Measurements from ENCODE around the gene ATP2A1. TPM values are rescaled to one million over a fixed set of nuclear protein-coding genes. Genes with fewer than 3 reads are reported as not detected.

Gene ATP2A1
- total and polyA plus RNA-seq, 7 donors, result 0.36 to 1.6 (median 0.85) TPM; not detected in 3

DNA sequence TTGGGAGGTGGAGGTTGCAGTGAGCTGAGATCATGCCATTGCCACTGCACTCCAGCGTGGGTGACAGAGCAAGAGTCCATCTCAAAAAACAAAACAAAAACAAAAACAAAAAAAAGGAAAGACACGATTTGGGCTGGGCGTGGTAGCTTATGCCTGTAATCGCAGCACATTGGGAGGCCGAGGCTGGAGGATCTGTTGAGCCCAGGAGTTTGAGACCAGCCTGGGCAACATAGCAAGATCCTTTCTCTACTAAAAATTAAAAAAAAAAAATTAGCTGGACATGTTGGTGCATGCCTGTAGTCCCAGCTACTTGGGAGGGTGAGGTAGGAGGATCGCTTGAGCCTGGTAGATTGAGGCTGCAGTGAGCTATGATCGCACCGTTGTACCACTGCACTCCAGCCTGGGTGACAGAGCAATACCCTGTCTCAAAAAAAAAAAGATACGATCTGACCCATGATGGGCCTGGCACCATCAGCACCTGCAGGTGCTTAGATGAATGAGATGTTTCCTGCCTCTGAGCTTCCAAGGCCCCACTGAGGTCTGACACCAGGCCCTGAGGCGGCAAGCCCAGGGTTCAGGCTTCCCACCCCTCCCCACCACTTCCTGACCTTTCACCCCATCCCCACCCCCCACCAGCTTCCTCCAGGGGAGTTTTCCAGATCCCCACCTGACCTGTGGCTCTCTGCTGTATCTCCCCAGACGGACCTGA, 21.7 kb downstream of the ATP2A1 start:
- Histone ChIP-seq H3K4me1 (no peaks in the 10 kb centered on the region), H3K9me3 (no peaks in the 10 kb centered on the region), H3K36me3 (peaks cover 0 to 9% (median 2%) of the 10 kb centered on the region in 4 donors), H3K4me3 (no peak overlapping the region), H3K27ac (no peak overlapping the region), H3K27me3 (no peaks in the 10 kb centered on the region)
- no peak for DNase-seq
- WGBS, 2 donors, result 89 to 92% methylated on average over 11 of the region's 11 CpGs
- TF ChIP-seq EP300 (IDR thresholded peaks at IDR 0.05) (no peak), POLR2AphosphoS5 (IDR thresholded peaks at IDR 0.05) (no peak), POLR2A (IDR thresholded peaks at IDR 0.05) (no peak)
- TF ChIP-seq, protein P1, sequence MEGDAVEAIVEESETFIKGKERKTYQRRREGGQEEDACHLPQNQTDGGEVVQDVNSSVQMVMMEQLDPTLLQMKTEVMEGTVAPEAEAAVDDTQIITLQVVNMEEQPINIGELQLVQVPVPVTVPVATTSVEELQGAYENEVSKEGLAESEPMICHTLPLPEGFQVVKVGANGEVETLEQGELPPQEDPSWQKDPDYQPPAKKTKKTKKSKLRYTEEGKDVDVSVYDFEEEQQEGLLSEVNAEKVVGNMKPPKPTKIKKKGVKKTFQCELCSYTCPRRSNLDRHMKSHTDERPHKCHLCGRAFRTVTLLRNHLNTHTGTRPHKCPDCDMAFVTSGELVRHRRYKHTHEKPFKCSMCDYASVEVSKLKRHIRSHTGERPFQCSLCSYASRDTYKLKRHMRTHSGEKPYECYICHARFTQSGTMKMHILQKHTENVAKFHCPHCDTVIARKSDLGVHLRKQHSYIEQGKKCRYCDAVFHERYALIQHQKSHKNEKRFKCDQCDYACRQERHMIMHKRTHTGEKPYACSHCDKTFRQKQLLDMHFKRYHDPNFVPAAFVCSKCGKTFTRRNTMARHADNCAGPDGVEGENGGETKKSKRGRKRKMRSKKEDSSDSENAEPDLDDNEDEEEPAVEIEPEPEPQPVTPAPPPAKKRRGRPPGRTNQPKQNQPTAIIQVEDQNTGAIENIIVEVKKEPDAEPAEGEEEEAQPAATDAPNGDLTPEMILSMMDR (IDR thresholded peaks at IDR 0.05), result no peak
- intact Hi-C loops (cut with DNase I), result no loop called here

DNA sequence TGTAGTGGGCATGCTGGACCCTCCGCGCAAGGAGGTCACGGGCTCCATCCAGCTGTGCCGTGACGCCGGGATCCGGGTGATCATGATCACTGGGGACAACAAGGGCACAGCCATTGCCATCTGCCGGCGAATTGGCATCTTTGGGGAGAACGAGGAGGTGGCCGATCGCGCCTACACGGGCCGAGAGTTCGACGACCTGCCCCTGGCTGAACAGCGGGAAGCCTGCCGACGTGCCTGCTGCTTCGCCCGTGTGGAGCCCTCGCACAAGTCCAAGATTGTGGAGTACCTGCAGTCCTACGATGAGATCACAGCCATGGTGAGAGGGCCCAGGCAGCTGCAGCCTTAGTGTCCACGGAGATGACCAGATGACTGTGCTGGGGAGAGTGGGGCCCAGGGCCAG, 22.3 kb downstream of the ATP2A1 start:
- intact Hi-C loops (cut with DNase I), result no loop called here
- H3K4me3 ChIP-seq, result no peak overlapping the region
- 95 to 96% methylated on average over 25 of the region's 25 CpGs for WGBS, 2 donors
- no peaks in the 10 kb centered on the region for H3K4me1 ChIP-seq
- H3K36me3 ChIP-seq, result peaks cover 0 to 14% (median 4%) of the 10 kb centered on the region in 4 donors
- H3K27ac ChIP-seq, result no peak overlapping the region
- DNase-seq, result no peak
- TF ChIP-seq, protein P1 (IDR thresholded peaks at IDR 0.05), result no peak
- TF ChIP-seq POLR2AphosphoS5 (IDR thresholded peaks at IDR 0.05), result no peak
- no peak for TF ChIP-seq POLR2A (IDR thresholded peaks at IDR 0.05)
- no peak for TF ChIP-seq EP300 (IDR thresholded peaks at IDR 0.05)
- H3K27me3 ChIP-seq, result no peaks in the 10 kb centered on the region
- H3K9me3 ChIP-seq, result no peaks in the 10 kb centered on the region

DNA sequence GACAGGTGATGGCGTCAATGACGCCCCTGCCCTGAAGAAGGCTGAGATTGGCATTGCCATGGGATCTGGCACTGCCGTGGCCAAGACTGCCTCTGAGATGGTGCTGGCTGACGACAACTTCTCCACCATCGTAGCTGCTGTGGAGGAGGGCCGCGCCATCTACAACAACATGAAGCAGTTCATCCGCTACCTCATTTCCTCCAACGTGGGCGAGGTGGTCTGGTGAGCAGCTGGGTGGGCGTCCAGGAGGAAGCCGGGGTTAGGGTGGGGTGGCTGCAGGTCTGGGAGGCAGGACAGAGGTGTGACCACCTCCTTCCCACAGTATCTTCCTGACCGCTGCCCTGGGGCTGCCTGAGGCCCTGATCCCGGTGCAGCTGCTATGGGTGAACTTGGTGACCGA, 23.6 kb downstream of the ATP2A1 start:
- Histone ChIP-seq H3K27ac (no peak overlapping the region), H3K36me3 (peaks cover 0 to 18% (median 5%) of the 10 kb centered on the region in 4 donors), H3K4me1 (no peaks in the 10 kb centered on the region), H3K9me3 (no peaks in the 10 kb centered on the region), H3K4me3 (no peak overlapping the region), H3K27me3 (no peaks in the 10 kb centered on the region)
- intact Hi-C loops (cut with DNase I), result no loop called here
- TF ChIP-seq POLR2A (IDR thresholded peaks at IDR 0.05) (no peak), EP300 (IDR thresholded peaks at IDR 0.05) (no peak), POLR2AphosphoS5 (IDR thresholded peaks at IDR 0.05) (no peak)
- TF ChIP-seq, protein P1 (IDR thresholded peaks at IDR 0.05), result no peak
- DNase-seq, result no peak
- 84 to 92% methylated on average over 15 of the region's 15 CpGs for WGBS, 2 donors

DNA sequence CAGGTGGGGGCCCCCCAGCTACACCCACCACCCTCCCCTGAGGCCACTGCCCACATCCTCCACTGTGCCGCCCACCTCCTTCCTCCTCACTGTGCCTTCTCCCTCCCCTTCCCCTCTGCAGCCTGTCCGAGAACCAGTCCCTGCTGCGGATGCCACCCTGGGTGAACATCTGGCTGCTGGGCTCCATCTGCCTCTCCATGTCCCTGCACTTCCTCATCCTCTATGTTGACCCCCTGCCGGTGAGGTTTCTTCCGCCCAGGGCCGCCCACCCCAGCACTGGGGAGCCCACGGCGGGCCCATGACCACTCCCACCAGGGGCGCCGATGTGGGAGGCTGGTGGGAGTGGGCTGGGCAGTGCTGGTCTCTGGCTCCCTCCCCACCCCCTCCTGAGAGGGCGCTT, 24.6 kb downstream of the ATP2A1 start:
- Histone ChIP-seq H3K27me3 (no peaks in the 10 kb centered on the region), H3K36me3 (peaks cover 0 to 18% (median 5%) of the 10 kb centered on the region in 4 donors), H3K4me1 (no peaks in the 10 kb centered on the region), H3K27ac (no peak overlapping the region), H3K4me3 (no peak overlapping the region), H3K9me3 (no peaks in the 10 kb centered on the region)
- intact Hi-C loops (cut with DNase I), result no loop called here
- 47 to 77% methylated on average over 11 of the region's 11 CpGs for WGBS, 2 donors
- DNase-seq, result no peak
- TF ChIP-seq POLR2AphosphoS5 (IDR thresholded peaks at IDR 0.05) (no peak), EP300 (IDR thresholded peaks at IDR 0.05) (no peak), POLR2A (IDR thresholded peaks at IDR 0.05) (no peak)
- TF ChIP-seq, protein P1 (IDR thresholded peaks at IDR 0.05), result no peak
